GM18511 (cell line): ENCODE data around the gene STRN3.
A peak's percentile ranks its signal among the peaks of the same experiment; 100 is the strongest.

Experiments used
- ATAC-seq: cut with Tn5 transposase; IDR thresholded peaks from one replicate; pipeline ENCODE4 v1.9.1; 2021; ENCODE audit warnings: mild to moderate bottlenecking, moderate library complexity; ENCODE audit not compliant: unreplicated experiment

The STRN3 gene

DNA sequence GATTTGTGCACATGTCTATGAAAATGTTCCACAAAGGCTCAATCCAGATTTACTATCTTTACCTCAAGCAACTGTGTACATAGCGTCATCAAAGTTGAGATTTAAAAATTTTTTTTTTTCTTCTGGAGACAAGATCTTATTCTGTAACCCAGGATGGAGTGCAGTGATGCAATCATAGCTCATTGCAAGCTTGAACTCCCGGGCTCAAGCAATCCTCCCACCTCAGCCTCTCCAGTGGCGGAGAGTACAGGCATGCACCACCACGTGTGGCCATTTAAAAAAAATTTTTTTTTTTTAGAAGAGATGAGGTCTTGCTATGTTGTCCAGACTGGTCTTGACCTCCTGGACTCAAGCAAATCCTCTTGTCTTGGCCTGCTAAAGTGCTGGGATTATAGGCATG, 149.5 kb downstream of the STRN3 start:
- ATAC-seq: no peak

DNA sequence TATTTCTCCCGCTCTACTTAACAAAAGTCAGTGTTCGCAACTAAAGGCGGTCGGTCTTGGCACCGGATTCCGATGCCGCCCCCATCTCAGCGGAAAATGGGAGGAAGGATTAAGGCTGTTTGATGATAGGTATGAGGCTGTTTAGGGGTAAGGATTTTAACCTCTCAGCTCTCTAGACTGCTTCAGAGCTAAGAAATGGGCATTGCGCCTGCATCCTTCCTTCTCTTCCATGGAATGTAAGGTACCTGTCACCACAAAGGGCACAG, 150.5 kb downstream of the STRN3 start:
- no peak for ATAC-seq

DNA sequence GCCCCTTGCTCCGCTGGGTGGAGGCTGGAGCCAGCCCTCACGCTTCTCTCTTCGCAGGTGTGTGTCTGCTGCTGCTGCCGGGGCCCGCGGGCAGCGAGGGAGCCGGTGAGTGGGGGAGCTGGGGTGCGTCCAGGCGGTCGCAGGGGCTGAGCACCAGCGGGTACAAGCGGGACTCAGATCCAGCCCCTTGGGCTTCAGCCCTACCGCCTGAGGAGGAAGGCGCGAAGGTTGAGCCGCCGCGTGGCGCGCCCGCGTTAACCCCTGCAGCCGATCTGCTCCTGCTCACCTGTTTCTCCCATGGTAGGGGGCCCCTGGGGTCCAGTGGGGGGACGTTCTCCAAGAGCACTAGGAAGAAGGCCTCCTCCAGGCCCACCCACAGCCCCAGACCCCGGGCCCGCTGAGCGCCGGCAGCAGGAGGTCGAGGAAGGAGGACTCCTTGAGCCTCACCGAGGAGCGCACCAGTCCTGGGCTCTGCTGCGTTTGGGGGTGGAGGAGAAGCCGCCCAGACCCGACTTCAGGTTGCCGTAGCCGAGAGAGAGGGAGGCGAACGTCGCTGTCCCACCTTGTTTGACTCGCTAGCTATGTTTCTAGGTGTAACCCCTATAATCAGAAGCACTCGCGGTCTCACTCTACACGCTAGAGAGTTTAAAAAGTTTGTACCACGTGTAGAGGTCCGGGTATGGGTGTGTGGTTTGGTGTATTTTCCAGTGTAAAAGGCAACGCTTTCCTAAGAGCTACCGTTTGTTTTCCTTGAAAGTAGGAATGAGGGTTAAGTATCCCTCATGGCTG, 151.0 kb downstream of the STRN3 start:
- peak; percentile 42 for ATAC-seq

DNA sequence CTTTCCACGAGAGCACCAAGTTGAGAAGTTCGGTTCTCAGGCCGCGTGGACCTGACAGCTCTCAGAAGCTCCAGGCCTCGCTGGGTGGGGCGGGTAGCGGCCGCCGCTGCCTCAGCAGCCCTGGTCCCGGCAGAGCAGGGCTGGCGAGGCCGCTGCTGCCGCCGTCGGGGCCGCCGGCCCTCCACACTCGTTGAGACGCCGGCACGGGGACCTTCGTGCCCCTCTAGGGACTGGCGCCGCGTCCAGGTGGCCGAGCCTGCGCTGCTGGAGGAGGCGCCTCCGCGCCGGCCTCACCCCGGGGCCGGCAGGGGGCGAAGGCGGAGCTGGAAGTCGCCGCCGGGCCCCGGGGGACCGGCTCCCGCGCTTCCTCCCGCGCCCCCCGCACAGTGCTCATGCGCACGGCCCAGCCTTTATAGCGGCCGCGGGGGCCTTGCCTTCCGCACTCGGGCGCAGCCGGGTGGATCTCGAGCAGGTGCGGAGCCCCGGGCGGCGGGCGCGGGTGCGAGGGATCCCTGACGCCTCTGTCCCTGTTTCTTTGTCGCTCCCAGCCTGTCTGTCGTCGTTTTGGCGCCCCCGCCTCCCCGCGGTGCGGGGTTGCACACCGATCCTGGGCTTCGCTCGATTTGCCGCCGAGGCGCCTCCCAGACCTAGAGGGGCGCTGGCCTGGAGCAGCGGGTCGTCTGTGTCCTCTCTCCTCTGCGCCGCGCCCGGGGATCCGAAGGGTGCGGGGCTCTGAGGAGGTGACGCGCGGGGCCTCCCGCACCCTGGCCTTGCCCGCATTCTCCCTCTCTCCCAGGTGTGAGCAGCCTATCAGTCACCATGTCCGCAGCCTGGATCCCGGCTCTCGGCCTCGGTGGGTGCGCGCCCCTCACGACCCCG, 151.8 kb downstream of the STRN3 start, which contains the start of gene COCH:
TSS of gene COCH (plus strand) at position 440 of the 879 bp plus-strand sequence. CDS start at position 820, 380 bp downstream.
- peak; percentile 78 for ATAC-seq

DNA sequence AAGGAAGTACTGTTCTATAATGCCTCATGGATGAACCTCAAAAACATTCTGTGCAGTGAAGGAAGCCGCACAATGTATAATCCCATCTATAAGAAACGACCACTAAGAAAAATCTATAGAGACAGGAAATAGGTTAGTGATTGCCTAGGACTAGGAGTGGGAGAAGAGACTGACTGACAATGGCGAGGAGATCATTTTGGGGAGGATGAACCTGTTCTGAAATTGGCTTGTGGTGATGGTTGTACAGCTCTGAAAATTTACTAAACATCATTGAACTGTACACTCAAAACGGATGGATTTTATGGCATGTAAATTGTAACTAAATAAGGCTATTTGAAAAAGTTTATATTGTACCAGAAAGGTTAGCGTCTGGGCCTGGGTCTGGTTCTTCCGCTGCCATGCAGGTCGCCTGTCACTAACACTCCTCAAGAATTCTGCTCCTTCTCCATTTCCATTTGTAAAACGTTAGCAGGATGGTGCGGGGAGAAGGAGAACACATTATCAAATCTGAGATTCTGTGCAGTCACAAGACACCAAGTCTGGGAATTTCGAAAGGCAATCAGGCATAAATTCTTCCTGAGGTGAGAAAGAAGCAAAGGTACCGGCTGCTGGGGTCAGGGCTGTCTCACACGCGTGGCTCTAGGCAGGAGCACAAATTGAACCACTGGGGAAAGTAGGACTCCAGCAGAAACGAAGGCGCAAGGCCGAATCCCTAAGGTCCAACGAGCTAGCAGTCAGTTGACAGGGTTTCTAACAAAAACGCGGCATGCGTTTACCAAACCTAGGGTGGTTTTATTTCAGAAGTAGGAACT, 152.7 kb downstream of the STRN3 start:
- no peak for ATAC-seq

DNA sequence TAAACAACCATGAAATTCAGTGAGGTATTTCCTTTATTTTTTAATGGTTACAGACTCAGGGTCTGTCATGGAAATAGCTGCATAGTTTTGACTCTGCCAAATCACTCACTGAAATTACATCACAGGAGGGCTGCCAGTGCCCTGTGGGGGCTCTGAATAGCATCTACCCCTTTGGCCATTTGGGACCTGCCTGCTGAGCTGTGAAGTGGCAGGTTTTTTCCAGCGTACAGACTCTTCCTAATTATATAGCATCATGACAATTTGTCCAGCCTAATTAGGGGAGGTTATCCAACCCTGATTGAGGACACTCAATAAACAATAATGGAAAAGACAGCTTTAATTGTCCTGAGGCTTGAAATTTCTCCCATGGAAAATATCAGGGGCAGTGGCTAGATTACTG, 153.6 kb downstream of the STRN3 start:
- no peak for ATAC-seq

DNA sequence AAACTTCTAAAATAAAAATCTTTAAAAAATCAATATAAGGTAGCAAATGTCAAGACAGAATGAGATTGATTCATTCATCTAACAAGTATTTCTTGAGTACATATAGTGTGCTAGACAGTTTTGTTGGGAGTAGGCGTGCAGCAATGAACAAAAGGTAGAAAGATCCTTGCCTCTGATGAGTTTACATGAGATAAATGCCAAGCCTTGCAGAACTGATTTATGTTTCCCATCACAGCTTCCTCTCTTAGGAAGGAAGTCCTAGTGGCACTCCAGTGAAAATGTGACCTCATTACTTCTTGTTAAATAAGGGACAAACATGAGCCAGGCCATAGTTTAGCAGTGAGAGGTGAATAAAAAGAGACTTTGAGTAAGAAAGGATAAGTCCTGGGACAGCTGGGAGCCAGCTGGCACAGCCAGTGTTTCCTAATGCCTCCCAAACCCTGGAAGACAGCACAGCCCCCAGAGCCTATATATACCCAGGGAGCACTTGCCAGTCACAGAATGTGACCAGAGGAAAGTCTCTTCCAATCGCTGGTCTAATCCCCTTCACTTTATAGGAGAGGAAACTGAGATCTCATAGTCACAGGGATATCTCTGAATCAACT, 156.5 kb downstream of the STRN3 start:
- ATAC-seq: no peak

DNA sequence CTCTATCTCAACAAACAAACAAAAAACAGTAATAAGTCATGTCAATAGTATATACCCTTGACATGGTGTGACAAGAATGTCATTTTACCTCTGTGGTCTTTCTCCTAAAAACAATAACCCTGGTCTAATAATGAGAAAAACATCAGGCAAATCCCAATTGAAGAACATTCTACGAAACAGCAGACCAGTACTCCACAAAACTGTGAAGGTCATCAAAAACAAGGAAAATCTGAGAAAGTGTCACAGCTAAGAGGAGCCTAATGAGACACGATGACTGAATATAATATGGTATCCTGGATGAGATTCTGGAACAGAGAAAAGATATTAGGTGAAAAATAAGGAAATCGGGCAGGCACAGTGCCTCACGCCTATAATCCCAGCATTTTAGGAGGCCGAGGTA, 157.4 kb downstream of the STRN3 start:
- ATAC-seq: no peak

DNA sequence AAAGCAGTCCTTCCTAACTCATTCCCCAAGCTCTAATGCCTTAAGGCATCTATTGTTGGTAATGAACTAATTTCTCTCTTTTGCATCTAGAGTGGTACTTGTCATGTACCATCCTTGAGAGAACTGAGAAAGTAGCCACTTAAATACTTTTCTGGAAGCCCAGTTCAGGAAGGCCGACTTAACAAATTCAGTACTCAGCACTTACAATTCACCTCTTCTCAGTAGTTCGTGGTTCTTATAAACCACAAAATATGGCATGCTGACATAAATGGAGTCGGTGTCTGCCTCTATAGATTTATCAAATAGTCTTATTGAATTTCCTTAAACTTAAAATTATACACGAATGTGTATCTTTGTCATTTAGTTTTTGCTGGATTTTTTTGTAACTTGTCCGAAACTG, 161.2 kb downstream of the STRN3 start:
- ATAC-seq: no peak

DNA sequence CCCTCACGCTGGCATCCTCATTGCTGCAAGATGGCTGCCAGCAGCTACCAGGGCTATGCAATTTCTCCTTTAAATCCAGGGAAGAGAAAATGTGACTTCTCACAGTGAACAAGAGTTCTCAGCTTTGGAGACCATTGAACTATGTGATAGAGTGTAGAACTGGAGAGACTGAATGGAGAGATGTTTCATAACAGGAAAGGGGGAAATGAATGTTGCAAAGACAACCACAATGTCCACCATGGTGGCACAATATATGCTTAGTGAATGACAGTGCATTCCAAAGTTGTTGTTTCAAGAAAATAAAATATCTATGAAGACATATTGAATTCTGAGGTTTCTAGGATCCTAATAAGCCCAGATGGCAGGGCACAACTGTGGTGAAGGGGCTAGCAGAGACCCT, 165.0 kb downstream of the STRN3 start:
- ATAC-seq: no peak

DNA sequence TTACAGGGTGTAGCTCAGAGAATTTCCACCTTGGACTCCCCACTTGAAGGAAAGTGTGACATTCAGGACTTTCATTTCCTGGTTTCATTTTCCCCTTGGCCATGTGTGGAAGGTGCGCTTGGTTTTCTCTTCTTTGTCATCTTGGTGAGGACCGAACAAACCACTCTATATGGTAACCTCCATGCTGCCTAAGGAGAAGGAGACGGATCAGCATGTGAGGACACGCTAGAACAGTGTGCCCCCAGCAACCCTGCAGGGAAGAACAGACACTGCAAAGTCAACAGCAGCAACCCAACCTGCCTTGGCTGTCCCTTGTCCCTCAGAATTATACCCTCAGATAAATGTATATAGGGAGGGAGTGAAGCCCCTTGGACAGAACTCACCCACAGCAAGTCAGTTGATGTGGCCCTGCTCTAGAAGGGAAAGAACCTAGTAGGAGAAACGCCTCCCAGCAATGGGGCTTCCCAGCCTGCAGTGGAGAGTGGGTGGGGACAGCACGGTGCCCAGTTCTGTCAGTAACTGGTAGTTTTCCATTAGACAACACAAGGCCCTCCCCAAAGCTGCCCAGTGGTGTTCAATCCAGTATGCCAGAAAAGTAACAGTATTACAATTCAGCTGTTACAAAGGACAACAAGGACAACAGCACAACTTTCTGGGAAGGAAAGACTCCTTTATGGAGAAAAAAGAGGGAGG, 170.7 kb downstream of the STRN3 start:
- ATAC-seq: peak; percentile 83

DNA sequence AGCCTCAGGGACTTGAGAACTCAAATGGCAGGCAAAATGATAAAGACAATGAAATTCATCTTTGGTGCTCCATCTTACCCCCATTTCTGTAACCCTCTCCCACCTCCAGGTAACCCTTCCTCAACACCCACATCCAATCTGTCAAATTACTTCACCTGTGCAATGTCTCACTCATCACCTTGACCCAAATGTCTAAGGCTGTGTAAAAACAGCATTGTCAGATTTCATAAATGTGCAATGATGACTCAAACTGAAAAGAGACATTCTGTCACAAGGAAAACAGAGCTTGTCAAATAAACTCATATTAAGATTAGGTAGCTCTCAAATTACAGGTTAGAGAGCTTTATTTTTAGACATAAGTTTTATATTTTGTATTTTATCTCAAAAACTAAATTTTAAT, 171.7 kb downstream of the STRN3 start:
- peak; percentile 55 for ATAC-seq

DNA sequence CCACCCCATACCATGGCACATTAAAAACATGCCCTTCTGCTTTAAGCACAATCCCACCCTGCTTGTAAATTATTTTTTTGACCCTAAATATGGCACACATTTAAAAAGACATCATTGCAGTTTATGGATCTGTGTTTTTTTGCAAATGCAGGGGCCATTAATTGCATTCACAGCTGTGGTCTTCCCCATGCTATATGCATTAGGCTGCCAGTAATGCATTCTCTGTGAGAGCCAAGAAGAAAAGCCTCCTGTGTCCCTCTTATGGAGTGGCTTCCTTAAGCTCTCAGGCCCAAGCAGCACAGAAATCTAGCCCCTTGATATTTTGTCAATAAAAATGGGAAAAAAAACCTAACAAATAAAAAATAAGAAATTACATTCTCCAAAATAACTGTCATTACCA, 172.2 kb downstream of the STRN3 start:
- ATAC-seq: no peak

DNA sequence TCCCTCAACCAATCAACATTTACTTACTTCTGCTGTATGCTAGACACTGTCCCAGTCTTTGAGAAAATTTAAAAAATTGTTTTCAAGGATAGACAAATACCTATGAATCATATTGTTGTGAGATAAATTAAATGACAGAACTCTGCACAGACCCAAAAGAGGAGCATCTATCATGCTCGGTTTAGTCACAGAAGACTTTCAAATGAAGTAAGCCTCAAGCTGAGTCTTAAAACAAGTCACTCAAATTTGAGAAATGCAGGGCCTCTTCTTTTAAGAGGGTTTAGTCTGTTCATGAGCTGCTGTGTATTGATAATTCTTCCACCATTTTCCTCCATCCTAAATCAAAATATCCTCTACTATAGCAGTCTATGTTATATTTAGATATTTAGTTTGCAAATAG, 176.2 kb downstream of the STRN3 start:
- no peak for ATAC-seq

DNA sequence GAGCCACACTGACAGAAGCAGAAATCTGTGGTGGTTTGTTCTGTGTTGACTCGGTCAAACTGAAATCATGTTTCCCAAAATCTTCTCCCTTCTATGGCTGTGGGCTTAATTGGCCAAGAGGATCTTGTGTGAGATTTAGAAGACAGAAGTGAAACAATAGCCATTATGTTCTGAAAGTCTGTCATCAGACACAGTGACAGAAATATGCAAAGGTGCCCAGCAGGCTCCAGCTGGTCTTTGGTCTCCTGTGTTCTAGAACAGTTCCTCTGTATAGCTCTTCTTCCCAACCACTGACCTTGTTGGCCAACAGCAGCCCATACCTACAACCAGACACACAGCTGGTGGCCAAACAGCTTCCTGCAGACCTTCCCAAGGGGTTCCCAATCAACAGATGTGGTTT, 176.8 kb downstream of the STRN3 start:
- peak; percentile 96 for ATAC-seq

DNA sequence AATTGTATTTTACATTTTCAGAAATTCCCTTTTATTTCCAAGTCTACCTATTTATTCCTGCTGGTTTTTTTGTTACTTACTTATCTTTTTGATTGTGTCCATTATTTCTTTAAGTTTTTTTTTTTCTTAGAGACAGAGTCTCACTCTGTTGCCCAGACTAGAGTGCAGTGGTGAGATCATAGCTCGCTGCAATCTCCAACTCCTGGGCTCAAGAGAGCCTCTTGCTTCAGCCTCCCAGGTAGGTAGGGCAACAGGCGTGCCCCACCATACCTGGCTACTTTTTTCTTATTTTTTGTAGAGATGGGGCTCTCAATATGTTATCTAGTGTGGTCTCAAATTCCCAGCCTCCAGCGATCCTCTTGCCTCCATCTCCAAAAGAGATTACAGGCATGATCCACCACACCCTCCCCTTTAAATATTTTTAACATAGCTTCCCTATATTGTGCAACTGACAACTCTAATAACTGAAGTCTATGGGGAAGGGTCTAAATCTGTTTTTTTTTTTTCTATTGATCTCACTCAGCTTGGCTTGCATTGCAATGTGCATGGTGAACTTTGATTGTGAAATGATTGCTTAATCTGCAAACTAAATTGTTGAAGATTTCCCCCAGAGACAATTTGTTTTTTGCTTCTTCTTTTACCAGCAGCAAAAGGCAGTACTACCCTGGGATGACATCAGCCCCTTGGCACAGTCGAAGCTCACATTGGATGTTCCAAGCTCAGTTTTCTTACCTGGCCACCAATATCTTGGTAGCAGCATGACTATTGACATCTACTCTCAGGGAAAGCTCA, 177.5 kb downstream of the STRN3 start:
- no peak for ATAC-seq
